Common myeloid progenitor, CD34-positive (primary cell): Measurements from ENCODE around the gene GLCE.
"Not testable (repeated sequence)": the region's sequence is repeated elsewhere in the genome, so short reads cannot be mapped to it uniquely, and the experiment has no call there.

ENCODE experiments used
- CTCF ChIA-PET: fragments of 350-600 bp; sonication (Branson Sonifier 250); formaldehyde crosslinking; loops from one replicate; lab custom pipeline; 2021; ENCODE audit warnings: antibody characterized with exemption; lab: Charles Lee
- POLR2A ChIA-PET: fragments of 350-600 bp; sonication (Branson Sonifier 250); formaldehyde crosslinking; loops from one replicate; lab custom pipeline; 2021; ENCODE audit warnings: antibody characterized with exemption; lab: Charles Lee
- DNase-seq, 3 donors: peaks; one replicate each; pipeline versions ENCODE4 v3.0.0 to v3.0.0-alpha.2; 2013
- H3K27ac ChIP-seq, 2 experiments: 1 replicate in 1 of 2; 2 replicates in 1 of 2; pipeline ENCODE4 v1.7.0; 2013; ENCODE audit warnings: inconsistent platforms in 2 of 2, low read length in 2 of 2, mild to moderate bottlenecking in 2 of 2, low read depth in 1 of 2, moderate library complexity in 1 of 2; ENCODE audit not compliant: severe bottlenecking in 2 of 2, insufficient read depth in 1 of 2, poor library complexity in 1 of 2
- H3K27me3 ChIP-seq, 5 experiments: replicated peaks in 2 of 5; 1 replicate in 3 of 5; 2 replicates in 2 of 5; pipeline versions ENCODE4 v1.6.1 to v1.7.0; 2013; ENCODE audit warnings: low read length in 4 of 5, mild to moderate bottlenecking in 2 of 5, moderate library complexity in 2 of 5, inconsistent platforms in 1 of 5; ENCODE audit not compliant: insufficient read depth in 5 of 5, control insufficient read depth in 4 of 5
- H3K36me3 ChIP-seq, 4 experiments: 1 replicate in 2 of 4; 2 replicates in 2 of 4; pipeline versions ENCODE4 v1.6.1 to v1.7.0; 2013; ENCODE audit warnings: low read length in 3 of 4, control low read depth in 1 of 4, mild to moderate bottlenecking in 1 of 4; ENCODE audit not compliant: control insufficient read depth in 4 of 4, insufficient read depth in 4 of 4
- H3K4me1 ChIP-seq, 4 experiments: 1 replicate in 3 of 4; 2 replicates in 1 of 4; pipeline versions ENCODE4 v1.6.1 to v1.7.1; 2013; ENCODE audit warnings: low read length in 3 of 4, mild to moderate bottlenecking in 3 of 4, control low read depth in 1 of 4, inconsistent platforms in 1 of 4, moderate library complexity in 1 of 4; ENCODE audit not compliant: control insufficient read depth in 4 of 4, insufficient read depth in 4 of 4; ENCODE audit errors: control extremely low read depth in 1 of 4
- H3K4me3 ChIP-seq, 7 experiments: 1 replicate in 4 of 7; 2 replicates in 3 of 7; pipeline versions ENCODE4 v1.5.1 to v1.7.0; 2013; ENCODE audit warnings: mild to moderate bottlenecking in 7 of 7, low read length in 6 of 7, moderate library complexity in 6 of 7, inconsistent platforms in 2 of 7, low read depth in 2 of 7, control low read depth in 1 of 7; ENCODE audit not compliant: insufficient read depth in 4 of 7, control insufficient read depth in 1 of 7; ENCODE audit errors: extremely low read depth in 1 of 7
- H3K9me3 ChIP-seq, 5 experiments: 1 replicate in 4 of 5; 2 replicates in 1 of 5; pipeline versions ENCODE4 v1.6.1 to v1.7.1; 2013; ENCODE audit warnings: low read length in 4 of 5, mild to moderate bottlenecking in 2 of 5, inconsistent platforms in 1 of 5, low read depth in 1 of 5, moderate library complexity in 1 of 5; ENCODE audit not compliant: control insufficient read depth in 4 of 5, insufficient read depth in 2 of 5; ENCODE audit errors: control extremely low read depth in 1 of 5
- WGBS: methylation state at CpG from one replicate; pipeline ENCODE4 v1.1.5; 2013; ENCODE audit not compliant: insufficient coverage; 5-methylcytosine and 5-hydroxymethylcytosine counted together

GLCE gene

DNA sequence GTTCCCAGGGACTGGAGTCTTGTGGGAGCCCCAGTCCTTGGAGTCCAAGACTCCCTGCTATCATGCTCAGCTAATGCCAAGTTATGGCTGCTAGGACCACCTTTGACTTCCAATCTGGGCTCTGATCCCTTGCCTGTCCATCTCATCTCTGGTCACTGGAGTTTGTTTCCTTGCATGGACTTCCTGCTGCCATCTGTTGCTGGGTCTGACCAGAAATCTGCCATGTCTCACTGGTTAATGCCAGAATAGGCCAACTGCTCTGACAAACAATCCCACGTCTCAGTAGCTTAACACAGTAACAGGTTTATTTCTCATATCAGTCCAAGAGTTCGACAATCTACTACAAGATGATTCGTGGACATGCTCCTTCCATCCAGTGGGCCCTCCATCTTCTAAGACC, 10.1 kb upstream of the GLCE start:
- DNase-seq = no peak
- ChIA-PET POLR2A (no interaction called here), CTCF (no interaction called here)
- H3K27ac ChIP-seq = no peak overlapping the region
- 100% methylated on average over 3 of the region's 3 CpGs for WGBS
- H3K9me3 ChIP-seq = no peaks in the 10 kb centered on the region
- H3K4me1 ChIP-seq = peaks cover 0 to 2% (median 0%) of the 10 kb centered on the region in 4 experiments
- no peak overlapping the region for H3K4me3 ChIP-seq
- H3K36me3 ChIP-seq = no peaks in the 10 kb centered on the region
- peaks cover 0 to 4% (median 0%) of the 10 kb centered on the region in 5 experiments for H3K27me3 ChIP-seq

DNA sequence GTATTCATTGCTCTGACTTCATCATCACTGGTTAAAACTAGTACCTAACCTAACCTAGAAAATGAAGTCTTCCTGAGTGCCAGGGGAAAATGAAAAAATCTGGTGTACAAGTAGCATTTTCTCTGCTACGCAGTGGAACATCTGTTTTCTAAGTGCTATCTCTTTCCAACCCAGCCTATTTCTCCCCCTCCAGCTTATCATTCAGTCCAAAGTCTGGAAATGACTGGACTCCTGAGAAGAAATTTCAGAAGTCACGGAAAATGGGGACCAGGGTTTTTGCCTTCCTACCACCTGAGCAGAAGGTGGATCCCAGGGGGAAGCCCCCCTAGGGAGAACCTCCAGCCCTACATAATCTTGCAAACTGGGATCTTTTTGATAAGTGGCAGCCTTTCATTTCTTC, 9.6 kb upstream of the GLCE start:
- H3K27ac ChIP-seq = no peak overlapping the region
- CTCF ChIA-PET = no interaction called here
- H3K36me3 ChIP-seq = no peaks in the 10 kb centered on the region
- peaks cover 0 to 2% (median 0%) of the 10 kb centered on the region in 4 experiments for H3K4me1 ChIP-seq
- H3K9me3 ChIP-seq = no peaks in the 10 kb centered on the region
- DNase-seq = no peak
- POLR2A ChIA-PET = no interaction called here
- H3K27me3 ChIP-seq = peaks cover 0 to 4% (median 0%) of the 10 kb centered on the region in 5 experiments
- 100% methylated on average over 2 of the region's 2 CpGs for WGBS
- H3K4me3 ChIP-seq = no peak overlapping the region

DNA sequence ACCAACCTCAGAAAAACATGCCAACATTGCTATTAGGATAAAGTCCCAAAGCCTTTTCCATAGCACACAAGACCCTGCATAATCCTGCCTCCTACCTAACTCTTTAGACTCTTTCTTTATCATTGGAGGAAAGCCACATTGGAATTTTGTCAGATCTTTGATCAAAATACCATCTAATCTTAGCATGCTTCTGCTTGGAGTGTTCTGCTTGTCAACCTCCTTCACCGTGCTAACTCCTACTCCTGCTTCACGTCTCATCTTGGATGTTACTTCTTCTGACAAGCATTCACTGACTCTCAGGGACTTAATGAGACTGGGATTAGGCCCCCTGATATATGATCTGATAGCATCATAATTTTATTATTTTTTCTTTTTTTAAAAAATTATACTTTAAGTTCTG, 7.4 kb upstream of the GLCE start:
- Histone ChIP-seq H3K4me3 (no peak overlapping the region), H3K27me3 (peaks cover 0 to 4% (median 0%) of the 10 kb centered on the region in 5 experiments), H3K4me1 (peaks cover 0 to 2% (median 0%) of the 10 kb centered on the region in 4 experiments), H3K36me3 (no peaks in the 10 kb centered on the region), H3K9me3 (no peaks in the 10 kb centered on the region), H3K27ac (no peak overlapping the region)
- POLR2A ChIA-PET = no interaction called here
- no peak for DNase-seq
- CTCF ChIA-PET = no interaction called here
- no CpG with 5 or more reads among the region's 2 CpGs for WGBS

DNA sequence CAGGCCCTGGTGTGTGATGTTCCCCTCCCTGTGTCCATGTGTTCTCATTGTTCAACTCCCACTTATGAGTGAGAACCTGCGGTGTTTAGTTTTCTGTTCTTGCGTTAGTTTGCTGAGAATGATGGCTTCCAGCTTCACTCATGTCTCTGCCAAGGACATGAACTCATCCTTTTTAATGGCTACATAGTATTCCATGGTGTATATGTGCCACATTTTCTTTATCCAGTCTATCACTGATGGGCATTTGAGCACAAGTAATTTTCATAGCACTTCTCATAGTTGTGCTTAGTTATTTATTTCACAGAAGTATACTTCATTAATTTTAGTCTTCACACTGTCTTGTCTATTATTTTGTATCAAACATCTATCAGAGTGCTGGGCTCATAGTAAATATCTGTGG, 6.8 kb upstream of the GLCE start:
- H3K4me1 ChIP-seq, H3K27ac ChIP-seq, H3K9me3 ChIP-seq, DNase-seq, H3K36me3 ChIP-seq, CTCF ChIA-PET, H3K4me3 ChIP-seq, H3K27me3 ChIP-seq, POLR2A ChIA-PET: not testable (repeated sequence)
- 90% methylated on average over 2 of the region's 2 CpGs for WGBS

DNA sequence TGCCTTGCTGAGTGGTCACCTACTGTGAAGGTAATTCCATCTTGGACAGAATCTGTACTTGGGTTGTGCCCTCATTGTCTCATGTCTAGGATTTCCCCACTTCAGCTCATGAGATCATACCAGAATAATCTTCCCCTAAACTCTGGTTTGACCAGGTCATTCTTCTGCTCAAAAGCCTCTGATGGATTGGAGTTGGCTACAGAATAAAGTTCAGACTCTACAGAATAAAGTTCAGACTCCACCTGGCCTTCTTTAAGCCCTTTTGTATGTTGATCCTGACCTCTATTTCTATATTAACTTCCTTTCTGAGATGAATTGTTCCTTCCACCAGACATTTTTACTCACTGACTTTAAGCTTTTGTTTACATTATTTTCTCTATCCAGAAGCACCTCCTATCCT, 6.4 kb upstream of the GLCE start:
- DNase-seq = no peak
- Histone ChIP-seq H3K4me3 (no peak overlapping the region), H3K27ac (no peak overlapping the region), H3K27me3 (peaks cover 0 to 4% (median 0%) of the 10 kb centered on the region in 5 experiments), H3K4me1 (peaks cover 0 to 2% (median 0%) of the 10 kb centered on the region in 4 experiments), H3K36me3 (no peaks in the 10 kb centered on the region), H3K9me3 (no peaks in the 10 kb centered on the region)
- ChIA-PET CTCF (no interaction called here), POLR2A (no interaction called here)

DNA sequence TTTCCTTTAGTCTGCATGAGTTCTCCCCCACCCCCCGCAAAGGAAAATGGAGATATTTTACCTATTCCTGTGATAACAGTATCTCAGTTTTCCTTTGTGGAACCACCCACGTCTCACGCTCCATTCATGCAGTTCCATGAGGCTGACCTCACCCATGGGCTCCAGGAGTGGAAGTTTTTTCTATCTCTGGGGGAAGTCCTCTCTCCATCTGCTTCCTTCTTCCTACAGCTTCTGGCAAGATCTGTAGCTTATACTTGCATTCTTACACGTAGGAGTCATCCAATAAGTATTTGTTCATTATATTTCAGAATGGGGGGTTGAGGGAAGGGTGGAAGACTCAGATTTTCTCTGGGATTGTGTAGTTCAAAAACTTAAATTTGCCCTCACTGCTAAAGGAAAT, 5.8 kb upstream of the GLCE start:
- 65% methylated on average over 2 of the region's 4 CpGs for WGBS
- Histone ChIP-seq H3K36me3 (no peaks in the 10 kb centered on the region), H3K4me3 (no peak overlapping the region), H3K9me3 (no peaks in the 10 kb centered on the region), H3K4me1 (peaks cover 0 to 3% (median under 1%) of the 10 kb centered on the region in 4 experiments), H3K27ac (no peak overlapping the region), H3K27me3 (peaks cover 0 to 4% (median 0%) of the 10 kb centered on the region in 5 experiments)
- ChIA-PET CTCF (interaction anchor here (1.3 kb wide), 1 partner anchor 15 kb away, joined by 3 read pairs; no protein-coding TSS in a partner anchor), POLR2A (no interaction called here)
- peak in 2 of 3 donors; percentile 11 to 38 for DNase-seq

DNA sequence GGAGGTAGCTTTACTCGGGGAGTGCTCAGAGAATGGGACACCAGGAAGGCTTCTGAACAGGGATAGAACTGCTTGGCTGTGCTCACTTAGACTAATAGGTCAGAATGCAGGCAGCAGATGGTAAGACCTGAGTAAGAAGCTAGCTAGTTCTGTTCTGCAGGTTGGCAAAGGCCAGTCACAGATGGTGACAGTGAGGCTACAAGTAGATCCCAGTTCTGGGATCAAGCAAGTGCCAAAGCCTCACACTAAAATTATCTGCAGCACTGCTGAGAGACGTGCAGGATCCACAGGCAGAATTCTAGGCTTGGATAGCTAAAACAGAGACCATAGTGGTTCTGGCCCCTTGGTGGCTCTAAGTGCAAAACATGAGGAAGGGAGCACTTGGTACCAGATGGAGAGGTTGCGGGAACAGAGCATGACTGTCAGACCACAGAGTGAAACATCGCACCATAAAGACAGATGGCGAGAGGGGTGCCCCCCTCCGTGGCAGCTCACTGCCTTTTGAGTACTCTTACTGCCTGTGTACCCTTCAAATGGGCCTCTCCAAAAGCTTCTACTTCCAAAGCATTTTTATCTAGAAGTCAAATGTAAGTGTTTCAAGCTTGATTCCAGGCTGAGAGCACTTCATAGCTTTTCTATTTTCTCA, 3.6 kb upstream of the GLCE start:
- H3K27me3 ChIP-seq = peaks cover 0 to under 1% (median 0%) of the 10 kb centered on the region in 5 experiments
- H3K27ac ChIP-seq = no peak overlapping the region
- no peak for DNase-seq
- peaks cover 0 to 15% (median 8%) of the 10 kb centered on the region in 4 experiments for H3K4me1 ChIP-seq
- no peaks in the 10 kb centered on the region for H3K36me3 ChIP-seq
- H3K9me3 ChIP-seq = no peaks in the 10 kb centered on the region
- ChIA-PET POLR2A (no interaction called here), CTCF (no interaction called here)
- H3K4me3 ChIP-seq = no peak overlapping the region
- 90% methylated on average over 5 of the region's 6 CpGs for WGBS
